NCI-H146 treated with DMSO at 0.1 percent for 48 hours (cell line): ENCODE measurements around the gene SMIM44.

Source experiments
- DNase-seq: peaks from one replicate; lab custom pipeline; 2025; ENCODE audit not compliant: unreplicated experiment; lab: John Stamatoyannopoulos, UW

The SMIM44 gene

DNA sequence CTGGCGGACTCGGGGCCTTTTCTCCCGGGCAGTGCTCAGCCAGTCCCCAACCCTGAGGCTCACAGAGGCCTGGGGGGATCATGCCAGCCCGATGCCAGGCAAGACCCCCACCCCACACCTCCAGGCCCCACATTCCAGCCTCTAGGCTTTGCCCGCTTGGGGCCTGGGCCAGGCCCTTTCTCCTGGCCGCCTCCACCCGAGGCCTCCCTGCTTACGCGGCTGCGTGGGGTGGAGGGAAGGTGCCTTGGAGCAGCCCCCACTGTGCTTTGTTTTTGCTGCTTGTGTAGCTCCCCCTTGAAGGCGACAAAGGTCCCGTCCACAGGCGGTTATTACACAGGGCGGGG is 41.3 kb downstream of the SMIM44 start:
- no peak for DNase-seq

DNA sequence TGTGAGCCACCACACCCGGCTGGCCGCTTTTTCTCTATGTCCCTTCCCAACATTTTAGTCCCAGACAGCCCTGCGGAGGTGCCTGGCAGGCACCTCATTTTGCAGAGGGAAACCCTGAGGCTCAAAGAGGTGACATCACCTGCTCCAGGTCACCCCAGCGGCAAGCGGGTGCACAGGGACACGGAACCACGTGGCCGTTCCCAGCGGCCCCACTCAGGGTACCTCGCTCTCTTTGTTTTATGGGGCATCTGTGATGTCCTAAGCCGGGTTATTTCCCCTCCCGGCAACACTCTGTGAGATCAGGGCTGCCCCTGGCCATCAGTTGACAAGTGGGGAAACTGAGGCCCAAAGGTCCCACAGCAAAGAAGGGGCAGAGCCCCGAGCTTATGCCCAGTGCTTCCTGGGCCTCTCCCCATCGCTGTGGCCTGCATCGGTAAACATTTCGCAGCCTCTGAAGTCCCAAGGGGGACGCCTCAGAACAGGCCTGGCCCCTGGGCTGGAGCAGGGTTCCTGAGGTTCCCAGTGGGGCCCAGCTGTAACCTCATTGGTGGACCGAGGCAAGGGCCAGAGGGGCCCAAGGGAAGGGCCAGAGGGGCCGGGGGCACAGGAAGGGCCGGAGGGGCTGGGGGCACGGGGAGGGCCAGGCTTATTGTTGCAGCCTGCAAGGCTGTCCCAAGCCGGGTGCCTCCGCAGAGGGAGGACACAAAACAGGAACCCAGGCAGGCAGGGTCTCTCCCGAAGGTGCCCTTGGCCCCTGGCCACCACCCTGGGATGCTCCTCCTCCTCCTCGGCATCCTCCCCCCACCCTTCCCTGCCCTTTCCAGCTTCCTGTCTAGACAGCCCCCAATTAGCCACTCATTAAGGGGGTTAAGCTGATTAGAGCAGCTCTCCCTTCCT is 41.9 kb downstream of the SMIM44 start:
- DNase-seq: no peak

DNA sequence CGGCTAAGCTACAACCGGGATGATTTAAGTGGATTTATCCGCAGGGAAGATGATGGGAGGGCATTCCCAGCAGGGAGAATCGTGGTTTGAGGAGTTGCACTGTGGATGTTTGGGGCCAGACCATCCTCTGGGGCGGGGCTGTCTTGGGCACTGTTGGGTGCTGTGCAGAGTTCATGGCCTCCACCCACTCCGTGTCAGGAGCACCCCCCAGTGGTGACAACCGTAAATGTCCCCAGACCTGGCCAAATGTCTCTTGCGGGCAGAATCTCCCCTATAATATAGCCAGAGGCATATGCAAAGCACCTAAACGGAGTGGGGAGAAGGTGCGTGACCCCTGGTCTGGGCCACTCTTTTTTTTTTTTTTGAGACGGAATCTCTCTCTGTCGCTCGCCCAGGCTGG is 43.2 kb downstream of the SMIM44 start:
- DNase-seq: no peak

GRCh38 chr19:3434630-3435553 is 48.3 kb downstream of the SMIM44 start:
- peak; percentile 56 for DNase-seq

- no peak for DNase-seq
Measured at GRCh38 chr19:3433805-3434540, 49.3 kb downstream of the SMIM44 start.

DNA sequence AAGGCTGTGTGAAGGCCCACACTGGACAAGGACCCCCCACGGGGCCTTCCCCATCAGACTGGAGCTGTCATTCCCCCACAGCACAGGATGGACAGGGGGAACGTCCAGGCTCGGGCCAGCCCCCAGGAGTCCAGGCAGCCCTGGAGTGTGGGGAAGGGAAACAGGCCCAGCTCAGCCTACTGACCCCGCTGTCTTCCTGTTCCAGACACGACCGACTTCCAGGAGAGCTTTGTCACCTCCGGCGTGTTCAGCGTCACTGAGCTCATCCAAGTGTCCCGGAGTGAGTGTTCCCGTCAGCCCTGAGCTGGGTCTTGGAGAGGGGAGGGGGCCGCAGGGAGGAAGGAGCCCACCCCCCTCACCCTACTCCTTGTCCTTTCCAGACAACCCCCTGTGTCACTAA is 49.9 kb downstream of the SMIM44 start:
- no peak for DNase-seq
